Spleen (tissue), 13 donors: ENCODE results near the gene SSR4. TPM values are rescaled to one million over a fixed set of nuclear protein-coding genes. Genes with fewer than 3 reads are reported as not detected.
"Not testable (repeated sequence)": the region's sequence is repeated elsewhere in the genome, so short reads cannot be mapped to it uniquely, and the experiment has no call there.

ENCODE experiments used
- DNase-seq: peaks from one replicate; pipeline ENCODE4 v3.0.0-alpha.2; 2020
- H3K27ac ChIP-seq, 8 donors: fragments of 200-600 bp; sonication (generic) in 7 of 8; 1 replicate in 4 of 8; 2 replicates in 4 of 8; pipeline versions ENCODE4 v1.5.0 to v1.8.0; 2016 to 2021; ENCODE audit warnings: inconsistent platforms in 4 of 8, mild to moderate bottlenecking in 4 of 8, moderate library complexity in 1 of 8
- H3K27me3 ChIP-seq, 7 donors: fragments of 200-600 bp; sonication (generic) in 6 of 7; replicated peaks in 1 of 7; 1 replicate in 4 of 7; 2 replicates in 3 of 7; pipeline versions ENCODE4 v1.5.0 to v1.8.0; 2016 to 2021; ENCODE audit warnings: inconsistent platforms in 3 of 7, mild to moderate bottlenecking in 1 of 7
- H3K36me3 ChIP-seq, 6 donors: fragments of 200-600 bp; sonication (generic) in 5 of 6; 1 replicate in 4 of 6; 2 replicates in 2 of 6; pipeline versions ENCODE4 v1.5.0 to v1.8.0; 2016 to 2021; ENCODE audit warnings: inconsistent platforms in 2 of 6
- H3K4me1 ChIP-seq, 6 donors: fragments of 200-600 bp; sonication (generic) in 5 of 6; 1 replicate in 3 of 6; 2 replicates in 3 of 6; pipeline versions ENCODE4 v1.5.0 to v1.8.0; 2016 to 2021; ENCODE audit warnings: inconsistent platforms in 3 of 6
- H3K4me3 ChIP-seq, 8 donors: fragments of 200-600 bp; sonication (generic) in 7 of 8; 1 replicate in 4 of 8; 2 replicates in 4 of 8; pipeline versions ENCODE4 v1.5.0 to v1.8.0; 2016 to 2021; ENCODE audit warnings: inconsistent platforms in 4 of 8, mild to moderate bottlenecking in 4 of 8, moderate library complexity in 2 of 8
- H3K9me3 ChIP-seq, 8 donors: fragments of 200-600 bp; sonication (generic) in 7 of 8; 1 replicate in 4 of 8; 2 replicates in 4 of 8; pipeline versions ENCODE4 v1.5.0 to v1.8.0; 2016 to 2021; ENCODE audit warnings: inconsistent platforms in 4 of 8
- POLR2A ChIP-seq, 3 donors: fragments of 450-650 bp; IDR thresholded peaks; one replicate each; pipeline ENCODE4 v1.5.1; 2017; ENCODE audit warnings: antibody characterized with exemption in 3 of 3, mild to moderate bottlenecking in 1 of 3
- POLR2AphosphoS5 ChIP-seq, 3 donors: sonication (generic); formaldehyde crosslinking; IDR thresholded peaks; one replicate each; pipeline ENCODE4 v1.5.1; 2017; ENCODE audit warnings: antibody characterized with exemption in 3 of 3
- WGBS, 5 donors: extraction: QIAGEN DNeasy Blood & Tissue Kit in 3 of 5; methylation state at CpG; one replicate each; pipeline versions ENCODE4 v1.1.5 to v1.1.7; 2013 to 2018; 5-methylcytosine and 5-hydroxymethylcytosine counted together
- intact Hi-C: fragments of 100-400 bp; cut with DNase I; formaldehyde crosslinking; loops from one replicate; pipeline ENCODE4 v1.15.0; 2023; ENCODE audit warnings: low total_unique reads
- long read RNA-seq, 2 donors: transcript quantifications; one replicate each; lab custom pipeline, GENCODE V29; 2026
- polyA plus RNA-seq, 3 donors: library from polyadenylated mRNA; stranded (reverse); fragments of 200-250 nt; gene quantifications; one replicate each; pipeline ENCODE4 v1.2.1, GENCODE V29; 2013
- total RNA-seq, 7 donors: library from RNA; depleted of rRNA in 3 of 7; stranded (reverse); fragments of >200 nt in 3 of 7; fragmentation: NEBNext Ultra II Directional in 4 of 7; extraction: Animal tissue kit (Norgen Biotek cat#: 25700) in 4 of 7; gene quantifications; one replicate each; pipeline versions ENCODE4 v1.1.0 to v1.2.1, GENCODE V29; 2016 to 2021
- TF ChIP-seq, protein P1 (sequence below), 11 experiments: fragments of 200-600 bp in 7 of 11; fragments of 450-650 bp in 4 of 11; sonication (generic) in 4 of 11; IDR thresholded peaks in 8 of 11; conservative IDR thresholded peaks in 3 of 11; 1 replicate in 7 of 11; 2 replicates in 4 of 11; pipeline versions ENCODE4 v1.4.0 to v1.8.0; 2016 to 2021; ENCODE audit warnings: antibody characterized with exemption in 11 of 11, inconsistent platforms in 4 of 11, mild to moderate bottlenecking in 1 of 11
- donor health status: healthy with polysubstance abuse.
- donor health status: DM: no; HTN: no; CAD: no; lungs with moderate emphysema.
- donor health status: DM: no; HTN: no; CAD: no.
- donor health status: Bipolar disorder and iron deficiency.
- donor health status: healthy.
- donor health status: DM: no; HTN: no; CAD: no.
- donor health status: DM: yes; HTN: yes; CAD: no.

SSR4 gene
- total RNA-seq = 100 to 1,000 TPM; 144 to 307 (median 217) TPM
- 100 to 1,000 TPM; 357 to 488 (median 359) TPM for polyA plus RNA-seq
- long read RNA-seq, donor 1, transcript SSR4-210 (5 exons, 701 nt) = minor isoform, 5 of 134 reads
- long read RNA-seq, donor 1, transcript SSR4-203 (6 exons, 643 nt) = major isoform, 126 of 134 reads
- long read RNA-seq, donor 1, partial matches to known transcripts = 0 of 134 reads
- long read RNA-seq, donor 1, other reads (novel, unspliced or antisense) = 0 of 134 reads
- long read RNA-seq, donor 2, transcript SSR4-203 (6 exons, 643 nt) = major isoform, 203 of 219 reads
- long read RNA-seq, donor 2, transcript SSR4-210 (5 exons, 701 nt) = minor isoform, 8 of 219 reads
- long read RNA-seq, donor 2, partial matches to known transcripts = 5 of 219 reads
- long read RNA-seq, donor 2, other reads (novel, unspliced or antisense) = 0 of 219 reads

DNA sequence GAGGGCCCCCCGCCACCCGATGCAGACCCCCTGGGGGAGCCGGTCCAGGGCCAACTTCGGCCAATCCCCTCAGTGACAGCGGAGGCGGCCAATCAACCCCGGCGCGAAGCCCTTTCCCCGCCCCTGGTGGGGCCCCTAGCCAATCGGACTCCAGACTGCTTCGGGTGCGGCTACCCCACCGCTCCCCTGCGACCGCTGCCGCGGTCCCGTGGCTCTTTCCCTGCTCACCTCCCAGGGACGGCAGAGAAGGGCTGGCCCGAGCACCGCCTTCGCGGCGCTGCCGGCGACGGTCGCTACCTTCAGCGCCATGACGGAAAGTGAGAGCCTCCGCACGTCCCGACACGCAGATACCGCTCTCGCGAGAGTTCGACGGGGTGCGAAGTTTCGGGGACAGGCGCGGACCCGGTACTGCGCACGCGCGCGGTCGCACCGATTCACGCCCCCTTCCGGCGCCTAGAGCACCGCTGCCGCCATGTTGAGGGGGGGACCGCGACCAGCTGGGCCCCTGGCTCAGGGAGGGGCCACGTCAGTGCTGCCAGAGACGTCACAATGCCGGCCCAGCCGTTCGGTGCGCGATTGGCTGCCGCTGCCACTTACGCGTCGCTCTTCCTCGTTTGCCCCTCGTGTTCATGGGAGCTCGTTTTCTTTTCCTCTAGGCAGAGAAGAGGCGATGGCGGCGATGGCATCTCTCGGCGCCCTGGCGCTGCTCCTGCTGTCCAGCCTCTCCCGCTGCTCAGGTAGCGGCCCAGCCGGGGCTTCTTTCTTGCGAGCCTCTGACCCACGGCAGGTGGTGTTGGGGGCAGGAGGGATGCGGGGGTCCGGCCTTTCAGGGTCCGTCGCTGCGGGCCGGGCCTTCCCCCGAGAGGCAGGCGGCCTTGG lies at the start of gene SSR4, which contains the start of gene IDH3G:
Gene SSR4, plus strand, starts transcription at position 651 of the 879 bp plus-strand sequence. Its CDS starts 20 bp downstream, at position 671.
Gene IDH3G, minus strand, starts transcription at position 358 of the 879 bp plus-strand sequence. Its CDS starts 49 bp downstream, at position 309.
- Histone ChIP-seq H3K36me3 (peaks cover 0 to 65% (median 20%) of the 10 kb centered on the region in 6 donors), H3K27ac (peak within 1 kb of the TSS; percentile 82 to 98 (median 96)), H3K9me3 (peaks cover 0 to 22% (median 0%) of the 10 kb centered on the region in 8 donors), H3K4me3 (peak within 1 kb of the TSS; percentile 60 to 83 (median 66)), H3K27me3 (no peaks in the 10 kb centered on the region), H3K4me1 (peaks cover 5 to 57% (median 30%) of the 10 kb centered on the region in 6 donors)
- no peak for TF ChIP-seq POLR2A (IDR thresholded peaks at IDR 0.05)
- TF ChIP-seq POLR2AphosphoS5 (IDR thresholded peaks at IDR 0.05) = peak; percentile 82 to 91 (median 83)
- TF ChIP-seq, protein P1, sequence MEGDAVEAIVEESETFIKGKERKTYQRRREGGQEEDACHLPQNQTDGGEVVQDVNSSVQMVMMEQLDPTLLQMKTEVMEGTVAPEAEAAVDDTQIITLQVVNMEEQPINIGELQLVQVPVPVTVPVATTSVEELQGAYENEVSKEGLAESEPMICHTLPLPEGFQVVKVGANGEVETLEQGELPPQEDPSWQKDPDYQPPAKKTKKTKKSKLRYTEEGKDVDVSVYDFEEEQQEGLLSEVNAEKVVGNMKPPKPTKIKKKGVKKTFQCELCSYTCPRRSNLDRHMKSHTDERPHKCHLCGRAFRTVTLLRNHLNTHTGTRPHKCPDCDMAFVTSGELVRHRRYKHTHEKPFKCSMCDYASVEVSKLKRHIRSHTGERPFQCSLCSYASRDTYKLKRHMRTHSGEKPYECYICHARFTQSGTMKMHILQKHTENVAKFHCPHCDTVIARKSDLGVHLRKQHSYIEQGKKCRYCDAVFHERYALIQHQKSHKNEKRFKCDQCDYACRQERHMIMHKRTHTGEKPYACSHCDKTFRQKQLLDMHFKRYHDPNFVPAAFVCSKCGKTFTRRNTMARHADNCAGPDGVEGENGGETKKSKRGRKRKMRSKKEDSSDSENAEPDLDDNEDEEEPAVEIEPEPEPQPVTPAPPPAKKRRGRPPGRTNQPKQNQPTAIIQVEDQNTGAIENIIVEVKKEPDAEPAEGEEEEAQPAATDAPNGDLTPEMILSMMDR (IDR thresholded peaks at IDR 0.05 in 8 of 11, conservative IDR thresholded peaks at IDR 0.05 in 3 of 11) = peak in 7 of 11 experiments; percentile 16 to 60 (median 35)
- DNase-seq = peak; percentile 97
- intact Hi-C loops = no loop called here
- WGBS, 5 donors = 0 to 37% (median 1%) methylated on average over 12 to 92 of the region's 92 CpGs

DNA sequence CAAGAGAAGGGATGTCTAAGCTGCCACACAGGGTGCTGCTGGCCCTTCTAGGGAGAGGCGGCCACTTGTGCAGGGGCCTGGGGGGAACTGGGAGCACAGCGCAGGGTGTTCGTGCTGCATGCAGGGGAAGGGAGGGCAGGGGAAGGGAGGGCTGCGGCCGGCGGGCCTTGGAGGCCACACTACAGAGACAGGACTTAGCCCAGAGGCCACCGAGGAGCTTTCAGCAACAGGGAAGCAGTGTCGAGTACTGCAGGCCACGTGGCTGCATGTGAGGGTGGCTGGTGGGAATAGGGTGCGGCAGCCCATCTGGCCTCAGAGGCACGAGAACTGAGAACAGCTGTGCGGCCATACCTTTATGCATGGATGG lies 49.4 kb upstream of the SSR4 start:
- intact Hi-C loops, H3K9me3 ChIP-seq, H3K27ac ChIP-seq, H3K4me3 ChIP-seq: not testable (repeated sequence)
- H3K27me3 ChIP-seq = peaks cover 0 to 14% (median 0%) of the 10 kb centered on the region in 7 donors
- peaks cover 0 to 37% (median 8%) of the 10 kb centered on the region in 6 donors for H3K4me1 ChIP-seq
- 22 to 58% (median 33%) methylated on average over 4 to 12 of the region's 12 CpGs for WGBS, 5 donors
- peak; percentile 78 for DNase-seq
- H3K36me3 ChIP-seq = peaks cover 0 to 17% (median 0%) of the 10 kb centered on the region in 6 donors
- peak in 2 of 3 donors; percentile 19 to 37 for TF ChIP-seq POLR2AphosphoS5 (IDR thresholded peaks at IDR 0.05)

DNA sequence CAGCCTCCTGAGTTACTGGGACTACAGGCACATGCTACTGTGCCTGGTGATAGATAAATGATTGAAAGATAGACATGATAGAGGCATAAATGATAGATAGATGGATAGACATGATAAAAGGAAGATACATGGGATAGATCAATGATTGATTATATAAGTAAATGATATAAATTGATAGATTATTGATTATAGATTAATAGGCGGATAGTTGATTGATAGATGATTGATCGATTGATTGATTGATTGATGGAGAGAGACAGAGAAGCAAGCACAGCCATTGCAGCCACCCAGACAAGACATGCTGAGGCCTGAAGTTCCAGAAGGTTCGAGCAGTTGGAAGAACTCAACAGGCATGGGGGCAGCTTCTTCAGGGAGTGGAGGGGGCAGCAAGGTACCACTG lies 48.1 kb upstream of the SSR4 start:
- no peak for DNase-seq
- Histone ChIP-seq H3K4me3 (no peak overlapping the region), H3K27ac (no peak overlapping the region), H3K36me3 (peaks cover 0 to 4% (median 0%) of the 10 kb centered on the region in 6 donors), H3K27me3 (peaks cover 0 to 18% (median 0%) of the 10 kb centered on the region in 7 donors), H3K9me3 (no peaks in the 10 kb centered on the region), H3K4me1 (peaks cover 0 to 23% (median 7%) of the 10 kb centered on the region in 6 donors)
- intact Hi-C loops = no loop called here
- 79 to 98% (median 91%) methylated on average over 3 of the region's 3 CpGs for WGBS, 5 donors
- no peak for TF ChIP-seq POLR2AphosphoS5 (IDR thresholded peaks at IDR 0.05)
- TF ChIP-seq, protein P1 (IDR thresholded peaks at IDR 0.05 in 8 of 11, conservative IDR thresholded peaks at IDR 0.05 in 3 of 11) = no peak
- TF ChIP-seq POLR2A (IDR thresholded peaks at IDR 0.05) = no peak

DNA sequence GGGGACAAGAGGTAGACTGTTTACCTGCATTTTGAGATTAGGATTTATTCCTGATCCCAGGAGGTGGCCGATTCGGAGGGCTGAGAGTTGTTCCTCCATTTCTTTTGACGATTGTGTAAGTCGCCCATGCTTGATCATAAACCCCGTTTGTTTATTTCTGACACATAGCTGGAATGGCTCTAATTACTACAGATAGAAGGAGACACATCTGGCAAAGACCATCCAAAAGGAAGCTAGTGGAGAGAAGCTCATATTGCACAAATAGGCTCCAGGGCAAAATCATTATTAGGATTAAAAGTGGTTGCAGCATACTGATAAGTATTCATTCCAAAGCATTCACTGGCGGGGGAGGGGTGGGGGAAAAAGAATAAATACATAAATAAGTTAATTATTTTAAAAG lies 47.5 kb upstream of the SSR4 start:
- DNase-seq, H3K27ac ChIP-seq, H3K4me3 ChIP-seq, H3K9me3 ChIP-seq, intact Hi-C loops, H3K36me3 ChIP-seq: not testable (repeated sequence)
- 80 to 96% (median 83%) methylated on average over 6 of the region's 6 CpGs for WGBS, 5 donors
- peaks cover 0 to 18% (median 0%) of the 10 kb centered on the region in 7 donors for H3K27me3 ChIP-seq
- H3K4me1 ChIP-seq = peaks cover 0 to 20% (median 7%) of the 10 kb centered on the region in 6 donors

DNA sequence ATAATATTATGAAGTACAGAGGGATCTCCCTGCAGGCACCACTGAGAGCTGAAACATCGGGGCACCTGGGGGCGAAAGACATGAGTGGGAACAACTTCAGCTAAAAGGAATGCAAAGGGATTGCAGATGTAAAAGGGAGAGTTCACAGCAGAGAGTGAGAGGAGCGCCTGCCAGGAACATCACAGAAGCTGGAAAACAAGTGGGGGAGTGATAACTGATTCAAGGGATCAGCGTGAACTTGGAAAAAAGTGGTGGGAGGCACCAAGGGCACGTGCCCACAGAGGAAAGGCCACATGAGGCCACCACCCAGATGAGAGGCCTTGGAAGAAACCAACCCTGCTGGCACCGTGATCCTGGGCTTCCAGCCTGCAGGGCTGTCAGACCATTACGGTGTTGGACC lies 45.5 kb upstream of the SSR4 start:
- DNase-seq, H3K36me3 ChIP-seq, H3K9me3 ChIP-seq, H3K4me1 ChIP-seq, H3K4me3 ChIP-seq, H3K27ac ChIP-seq, intact Hi-C loops: not testable (repeated sequence)
- WGBS, 5 donors = 77 to 92% (median 82%) methylated on average over 7 of the region's 7 CpGs
- H3K27me3 ChIP-seq = peaks cover 0 to 15% (median 0%) of the 10 kb centered on the region in 7 donors
